Natural killer cell (primary cell): ENCODE data around the gene WASHC4. TPM values are rescaled to one million over a fixed set of nuclear protein-coding genes. Genes with fewer than 3 reads are reported as not detected.
"Not testable (repeated sequence)": the region's sequence is repeated elsewhere in the genome, so short reads cannot be mapped to it uniquely, and the experiment has no call there.

Experiments used
- ATAC-seq, 3 donors: fragments of 150-1000 bp in 2 of 3; fragments of 200-7000 bp in 1 of 3; cut with Tn5 transposase; 1 replicate in 1 of 3; 2 replicates in 2 of 3; pipeline ENCODE4 v1.10.0; 2021; ENCODE audit warnings: mild to moderate bottlenecking in 2 of 3, moderate library complexity in 2 of 3
- DNase-seq, 2 donors: peaks; one replicate each; pipeline versions ENCODE4 v3.0.0 to v3.0.0-alpha.2; 2013 to 2021; ENCODE audit warnings: mixed read lengths in 1 of 2
- H3K27ac ChIP-seq: one replicate; pipeline ENCODE4 v1.5.1; 2013; ENCODE audit warnings: mild to moderate bottlenecking, low read length
- H3K27me3 ChIP-seq: one replicate; pipeline ENCODE4 v1.6.1; 2013; ENCODE audit warnings: low read length; ENCODE audit not compliant: control insufficient read depth, insufficient read depth
- H3K36me3 ChIP-seq: one replicate; pipeline ENCODE4 v1.6.1; 2013; ENCODE audit warnings: low read length; ENCODE audit not compliant: control insufficient read depth, insufficient read depth
- H3K4me1 ChIP-seq: one replicate; pipeline ENCODE4 v1.6.1; 2013; ENCODE audit warnings: low read length; ENCODE audit not compliant: control insufficient read depth, insufficient read depth
- H3K4me3 ChIP-seq: one replicate; pipeline ENCODE4 v1.5.1; 2013; ENCODE audit warnings: low read length
- H3K9me3 ChIP-seq: one replicate; pipeline ENCODE4 v1.6.1; 2013; ENCODE audit warnings: low read length; ENCODE audit not compliant: control insufficient read depth, insufficient read depth
- H3K27ac Mint-ChIP-seq, 2 donors: one replicate each; pipeline ENCODE4 v1.8.0; 2022; ENCODE audit warnings: mild to moderate bottlenecking in 2 of 2, mixed read lengths in 2 of 2, moderate library complexity in 1 of 2
- H3K27me3 Mint-ChIP-seq, 2 donors: one replicate each; pipeline ENCODE4 v1.8.0; 2022; ENCODE audit warnings: low read depth in 2 of 2, mixed read lengths in 2 of 2
- H3K36me3 Mint-ChIP-seq: one replicate; pipeline ENCODE4 v1.8.0; 2022; ENCODE audit warnings: mixed read lengths
- H3K4me1 Mint-ChIP-seq, 2 donors: one replicate each; pipeline ENCODE4 v1.8.0; 2022; ENCODE audit warnings: mixed read lengths in 2 of 2
- H3K4me3 Mint-ChIP-seq: one replicate; pipeline ENCODE4 v1.8.0; 2022; ENCODE audit warnings: mild to moderate bottlenecking, moderate library complexity, mixed read lengths
- H3K9me3 Mint-ChIP-seq, 2 donors: one replicate each; pipeline ENCODE4 v1.8.0; 2022; ENCODE audit warnings: mixed read lengths in 2 of 2
- WGBS: methylation state at CpG from one replicate; pipeline ENCODE4 v1.1.7; 2013; ENCODE audit warnings: missing lambda C conversion rate; ENCODE audit not compliant: insufficient coverage; 5-methylcytosine and 5-hydroxymethylcytosine counted together
- intact Hi-C: fragments of 100-400 bp; cut with micrococcal nuclease; formaldehyde crosslinking; loops from one replicate; pipeline ENCODE4 v1.14.2; 2022
- total RNA-seq, 4 donors: library from RNA; stranded (reverse); fragments of 120-200 nt in 1 of 4; gene quantifications; one replicate each; pipeline versions ENCODE4 v1.2.3 to v1.2.4, GENCODE V29; 2013 to 2022
- TF ChIP-seq, protein P1 (sequence below): fragments of 200-600 bp; IDR thresholded peaks from one replicate; pipeline ENCODE4 v1.8.0; 2022; ENCODE audit warnings: antibody characterized with exemption

WASHC4 gene
- total RNA-seq, 3 donors from 2014 or later (not counting 1 experiment from before 2014, with no cell fraction given), result 34.2 to 40.9 (median 35.7) TPM

DNA sequence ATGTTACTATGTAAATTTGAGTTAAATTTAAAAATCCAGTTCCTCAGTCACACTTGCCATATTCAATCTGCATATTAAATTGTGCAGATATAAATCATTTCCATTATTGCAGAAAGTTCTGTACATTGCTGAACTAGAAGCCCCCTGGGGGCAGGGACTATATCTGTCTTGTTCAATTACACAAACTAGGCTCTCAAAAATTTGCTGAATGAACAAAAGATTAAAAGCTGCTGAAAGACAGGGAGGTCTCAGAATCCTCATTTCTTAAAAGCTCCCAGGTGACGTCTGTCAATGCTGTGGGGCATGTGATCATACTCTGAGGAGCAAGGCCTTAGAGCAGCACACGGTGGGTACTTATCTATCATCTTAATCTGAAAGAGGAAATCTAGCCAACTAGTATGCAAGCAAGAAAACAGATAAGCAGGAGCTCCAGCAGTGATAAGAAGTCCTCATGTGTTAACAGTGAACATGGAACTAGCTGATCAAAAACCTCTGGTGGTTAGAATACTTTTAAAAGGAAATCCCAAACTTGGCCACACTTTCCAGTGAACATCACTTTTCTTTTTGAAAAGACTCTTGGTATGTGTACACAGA lies 68.0 kb downstream of the WASHC4 start:
- Histone ChIP-seq H3K27me3 (no peaks in the 10 kb centered on the region), H3K4me3 (no peak overlapping the region), H3K27ac (no peak overlapping the region), H3K9me3 (no peaks in the 10 kb centered on the region), H3K4me1 (no peaks in the 10 kb centered on the region), H3K36me3 (peaks cover 34% of the 10 kb centered on the region)
- TF ChIP-seq, protein P1, sequence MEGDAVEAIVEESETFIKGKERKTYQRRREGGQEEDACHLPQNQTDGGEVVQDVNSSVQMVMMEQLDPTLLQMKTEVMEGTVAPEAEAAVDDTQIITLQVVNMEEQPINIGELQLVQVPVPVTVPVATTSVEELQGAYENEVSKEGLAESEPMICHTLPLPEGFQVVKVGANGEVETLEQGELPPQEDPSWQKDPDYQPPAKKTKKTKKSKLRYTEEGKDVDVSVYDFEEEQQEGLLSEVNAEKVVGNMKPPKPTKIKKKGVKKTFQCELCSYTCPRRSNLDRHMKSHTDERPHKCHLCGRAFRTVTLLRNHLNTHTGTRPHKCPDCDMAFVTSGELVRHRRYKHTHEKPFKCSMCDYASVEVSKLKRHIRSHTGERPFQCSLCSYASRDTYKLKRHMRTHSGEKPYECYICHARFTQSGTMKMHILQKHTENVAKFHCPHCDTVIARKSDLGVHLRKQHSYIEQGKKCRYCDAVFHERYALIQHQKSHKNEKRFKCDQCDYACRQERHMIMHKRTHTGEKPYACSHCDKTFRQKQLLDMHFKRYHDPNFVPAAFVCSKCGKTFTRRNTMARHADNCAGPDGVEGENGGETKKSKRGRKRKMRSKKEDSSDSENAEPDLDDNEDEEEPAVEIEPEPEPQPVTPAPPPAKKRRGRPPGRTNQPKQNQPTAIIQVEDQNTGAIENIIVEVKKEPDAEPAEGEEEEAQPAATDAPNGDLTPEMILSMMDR, result no peak
- no peak for DNase-seq
- H3K27ac Mint-ChIP-seq, result peak overlapping the region in 1 of 2 donors; percentile 22
- no peak overlapping the region for H3K4me3 Mint-ChIP-seq
- H3K36me3 Mint-ChIP-seq, result peaks cover 1% of the 10 kb centered on the region
- intact Hi-C loops, result no loop called here
- no peaks in the 10 kb centered on the region for H3K27me3 Mint-ChIP-seq
- WGBS, result 71% methylated on average over 2 of the region's 2 CpGs
- no peak for ATAC-seq
- H3K4me1 Mint-ChIP-seq, result no peaks in the 10 kb centered on the region
- H3K9me3 Mint-ChIP-seq, result no peaks in the 10 kb centered on the region

DNA sequence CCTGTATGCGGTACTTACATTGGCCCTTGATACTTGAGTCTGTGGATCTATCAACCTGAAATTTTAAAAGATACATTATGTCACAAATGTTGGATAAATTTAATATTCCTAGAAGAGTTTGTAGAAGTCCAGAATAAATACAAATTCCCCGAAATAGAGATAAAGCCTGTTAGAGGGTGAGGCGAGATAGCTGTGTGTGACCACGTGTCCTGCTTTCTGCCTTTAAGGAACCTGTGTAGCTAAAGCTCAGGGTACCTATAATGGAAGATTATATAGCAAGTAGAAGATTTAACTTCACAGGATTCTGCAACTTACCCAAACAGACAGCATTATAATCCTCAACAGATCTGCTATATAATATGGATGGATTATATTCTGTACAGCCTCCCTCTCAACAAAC lies 69.7 kb downstream of the WASHC4 start:
- WGBS, result 100% methylated on average over 3 of the region's 4 CpGs
- ATAC-seq, result no peak
- Mint-ChIP-seq H3K36me3 (no peaks in the 10 kb centered on the region), H3K4me1 (peaks cover 0 to 12% of the 10 kb centered on the region in 2 donors), H3K27me3 (no peaks in the 10 kb centered on the region), H3K27ac (no peak overlapping the region), H3K9me3 (peaks cover 2 to 3% of the 10 kb centered on the region in 2 donors), H3K4me3 (no peak overlapping the region)
- H3K27me3 ChIP-seq, result no peaks in the 10 kb centered on the region
- H3K36me3 ChIP-seq, result peaks cover 31% of the 10 kb centered on the region
- intact Hi-C loops, result no loop called here
- H3K9me3 ChIP-seq, result no peaks in the 10 kb centered on the region
- H3K4me3 ChIP-seq, result no peak overlapping the region
- no peak for DNase-seq
- no peak overlapping the region for H3K27ac ChIP-seq
- TF ChIP-seq, protein P1, result no peak
- H3K4me1 ChIP-seq, result no peaks in the 10 kb centered on the region

DNA sequence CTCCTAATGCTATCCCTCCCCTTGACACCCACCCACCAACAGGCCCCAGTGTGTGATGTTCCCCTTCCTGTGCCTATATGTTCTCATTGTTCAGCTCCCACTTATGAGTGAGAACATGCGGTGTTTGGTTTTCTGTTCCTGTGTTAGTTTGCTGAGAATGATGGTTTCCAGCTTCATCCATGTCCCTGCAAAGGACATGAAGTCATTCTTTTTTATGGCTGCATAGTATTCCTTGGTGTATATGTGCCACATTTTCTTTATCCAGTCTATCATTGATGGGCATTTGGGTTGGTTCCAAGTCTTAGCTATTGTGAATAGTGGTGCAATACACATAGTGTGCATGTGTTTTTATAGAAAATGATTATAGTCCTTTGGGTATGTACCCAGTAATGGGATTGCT lies 71.6 kb downstream of the WASHC4 start:
- H3K27me3 ChIP-seq, H3K27me3 Mint-ChIP-seq, DNase-seq, intact Hi-C loops, ATAC-seq, H3K4me3 Mint-ChIP-seq, H3K4me1 ChIP-seq, H3K9me3 Mint-ChIP-seq, H3K27ac ChIP-seq, H3K4me3 ChIP-seq, H3K9me3 ChIP-seq: not testable (repeated sequence)
- Mint-ChIP-seq H3K27ac (peak overlapping the region; percentile 9 to 16), H3K4me1 (peaks cover 9 to 20% of the 10 kb centered on the region in 2 donors), H3K36me3 (peaks cover 18% of the 10 kb centered on the region)
- peaks cover 26% of the 10 kb centered on the region for H3K36me3 ChIP-seq
- no CpG with 5 or more reads among the region's 1 CpG for WGBS

DNA sequence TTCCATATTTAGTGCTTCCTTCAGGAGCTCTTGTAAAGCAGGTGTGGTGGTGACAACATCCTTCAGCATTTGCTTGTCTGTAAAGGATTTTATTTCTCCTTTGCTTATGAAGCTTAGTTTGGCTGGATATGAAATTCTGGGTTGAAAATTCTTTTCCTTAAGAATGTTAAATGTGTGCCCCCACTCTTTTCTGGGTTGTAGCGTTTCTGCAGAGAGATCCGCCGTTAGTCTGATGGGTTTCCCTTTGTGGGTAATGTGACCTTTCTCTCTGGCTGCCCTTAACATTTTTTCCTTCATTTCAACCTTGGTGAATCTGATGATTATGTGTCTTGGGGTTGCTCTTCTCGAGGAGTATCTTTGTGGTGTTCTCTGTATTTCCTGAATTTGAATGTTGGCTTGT lies 75.9 kb downstream of the WASHC4 start:
- H3K4me3 Mint-ChIP-seq, H3K27ac ChIP-seq, H3K27ac Mint-ChIP-seq, DNase-seq, H3K4me3 ChIP-seq, intact Hi-C loops, H3K27me3 Mint-ChIP-seq, H3K27me3 ChIP-seq, ATAC-seq, H3K9me3 ChIP-seq, H3K4me1 ChIP-seq, H3K9me3 Mint-ChIP-seq: not testable (repeated sequence)
- peaks cover 9 to 20% of the 10 kb centered on the region in 2 donors for H3K4me1 Mint-ChIP-seq
- peaks cover 27% of the 10 kb centered on the region for H3K36me3 Mint-ChIP-seq
- no CpG with 5 or more reads among the region's 4 CpGs for WGBS
- H3K36me3 ChIP-seq, result peaks cover 42% of the 10 kb centered on the region

DNA sequence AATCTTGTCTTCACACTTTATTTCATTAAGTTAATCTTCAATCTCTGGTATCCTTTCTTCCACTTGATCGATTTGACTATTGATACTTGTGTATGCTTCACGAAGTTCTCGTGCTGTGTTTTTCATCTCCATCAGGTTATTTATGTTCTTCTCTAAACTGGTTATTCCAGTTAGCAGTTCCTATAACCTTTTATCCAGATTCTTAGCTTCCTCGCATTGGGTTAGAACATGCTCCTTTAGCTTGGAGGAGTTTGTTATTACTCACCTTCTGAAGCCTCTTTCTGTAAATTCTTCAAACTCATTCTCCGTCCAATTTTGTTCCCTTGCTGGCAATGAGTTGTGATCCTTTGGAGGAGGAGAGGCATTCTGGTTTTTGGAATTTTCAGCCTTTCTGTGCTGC lies 76.4 kb downstream of the WASHC4 start:
- H3K4me3 ChIP-seq, H3K27ac ChIP-seq, H3K27ac Mint-ChIP-seq, H3K9me3 ChIP-seq, H3K4me3 Mint-ChIP-seq, ATAC-seq, H3K27me3 Mint-ChIP-seq, intact Hi-C loops, DNase-seq, H3K27me3 ChIP-seq, H3K9me3 Mint-ChIP-seq, H3K4me1 ChIP-seq: not testable (repeated sequence)
- WGBS, result 83% methylated on average over 4 of the region's 5 CpGs
- H3K36me3 ChIP-seq, result peaks cover 46% of the 10 kb centered on the region
- Mint-ChIP-seq H3K4me1 (peaks cover 9 to 20% of the 10 kb centered on the region in 2 donors), H3K36me3 (peaks cover 30% of the 10 kb centered on the region)
